ENCODE data around the gene B4GAT1.
A peak's percentile ranks its signal among the peaks of the same experiment; 100 is the strongest.

B4GAT1 gene

GRCh38 chr11:66337103-66337899 lies 10.1 kb downstream of the B4GAT1 start:
- no peak for DNase-seq (ENCODE audit: extremely low read depth, low read depth)
- TF ChIP-seq CTCF (IDR thresholded peaks at IDR 0.05; ENCODE audit: low read depth, low read length) = no peak

- TF ChIP-seq CTCF (IDR thresholded peaks at IDR 0.05; ENCODE audit: low read depth, low read length) = peak; percentile 60
- DNase-seq (ENCODE audit: extremely low read depth, low read depth) = peak; percentile 87
These were observed 11.0 kb downstream of the B4GAT1 start, which contains the start of gene RIN1 for GRCh38 chr11:66336234-66337102. TSS of gene RIN1 (minus strand) at chr11:66336434. CDS start at chr11:66336402, 32 bp downstream.

- no peak for TF ChIP-seq CTCF (IDR thresholded peaks at IDR 0.05; ENCODE audit: low read depth, low read length)
These were observed 11.7 kb downstream of the B4GAT1 start for GRCh38 chr11:66335531-66336233.

GRCh38 chr11:66334605-66335442 lies 12.6 kb downstream of the B4GAT1 start:
- TF ChIP-seq CTCF (IDR thresholded peaks at IDR 0.05; ENCODE audit: low read depth, low read length) = no peak
- no peak for DNase-seq (ENCODE audit: extremely low read depth, low read depth)

More at GRCh38 chr11:66335531-66336233, 11.7 kb downstream of the B4GAT1 start:
- DNase-seq (ENCODE audit: extremely low read depth, low read depth) = no peak

GRCh38 chr11:66333896-66334604 lies 13.4 kb downstream of the B4GAT1 start:
- TF ChIP-seq CTCF (IDR thresholded peaks at IDR 0.05; ENCODE audit: low read depth, low read length) = no peak
- DNase-seq (ENCODE audit: extremely low read depth, low read depth) = no peak

GRCh38 chr11:66333220-66333877 lies 14.1 kb downstream of the B4GAT1 start:
- TF ChIP-seq CTCF (IDR thresholded peaks at IDR 0.05; ENCODE audit: low read depth, low read length) = no peak
- DNase-seq (ENCODE audit: extremely low read depth, low read depth) = no peak
